AG04450 (cell line): ENCODE results near the gene TEKT5. TPM values are rescaled to one million over a fixed set of nuclear protein-coding genes. Genes with fewer than 3 reads are reported as not detected.
"Not testable (repeated sequence)": the region's sequence is repeated elsewhere in the genome, so short reads cannot be mapped to it uniquely, and the experiment has no call there.

Source experiments
- CTCF ChIA-PET: fragments of 300-600, 350-600 bp; formaldehyde crosslinking; extraction: SDS; loops from one replicate; lab custom pipeline; 2022; ENCODE audit warnings: antibody characterized with exemption, inconsistent platforms; lab: Charles Lee
- POLR2A ChIA-PET: fragments of 350-600 bp; formaldehyde crosslinking; extraction: SDS; loops from one replicate; lab custom pipeline; 2021; ENCODE audit warnings: antibody characterized with exemption, inconsistent platforms; lab: Yijun Ruan, JAX
- DNase-seq: peaks from one replicate; pipeline ENCODE4 v3.0.0-alpha.2; 2011; ENCODE audit warnings: low read depth, low spot score
- H3K27ac ChIP-seq: one replicate; pipeline ENCODE4 v1.5.1; 2012; ENCODE audit warnings: low read depth, low read length, control low read depth
- H3K27me3 ChIP-seq: one replicate; pipeline ENCODE4 v1.6.0; 2012; ENCODE audit warnings: low read length; ENCODE audit not compliant: control insufficient read depth, insufficient read depth
- H3K4me3 ChIP-seq: 2 replicates; pipeline ENCODE4 v1.5.1; 2011; ENCODE audit warnings: mild to moderate bottlenecking, low read depth, low read length, control low read depth
- H3K9me3 ChIP-seq: 2 replicates; pipeline ENCODE4 v1.5.1; 2012; ENCODE audit warnings: low read length; ENCODE audit not compliant: control insufficient read depth, insufficient read depth
- CTCF ChIP-seq: IDR thresholded peaks from 2 replicates; pipeline ENCODE4 v1.5.1; 2011; ENCODE audit warnings: low read depth, low read length, control low read depth, inconsistent platforms
- polyA plus RNA-seq: library from polyadenylated mRNA; depleted of rRNA; stranded (reverse); fragments of >200 nt; gene quantifications from 2 replicates; pipeline ENCODE4 v1.2.3, GENCODE V29; 2011

TEKT5 gene
- polyA plus RNA-seq, 1 experiment, result 0.15 TPM

DNA sequence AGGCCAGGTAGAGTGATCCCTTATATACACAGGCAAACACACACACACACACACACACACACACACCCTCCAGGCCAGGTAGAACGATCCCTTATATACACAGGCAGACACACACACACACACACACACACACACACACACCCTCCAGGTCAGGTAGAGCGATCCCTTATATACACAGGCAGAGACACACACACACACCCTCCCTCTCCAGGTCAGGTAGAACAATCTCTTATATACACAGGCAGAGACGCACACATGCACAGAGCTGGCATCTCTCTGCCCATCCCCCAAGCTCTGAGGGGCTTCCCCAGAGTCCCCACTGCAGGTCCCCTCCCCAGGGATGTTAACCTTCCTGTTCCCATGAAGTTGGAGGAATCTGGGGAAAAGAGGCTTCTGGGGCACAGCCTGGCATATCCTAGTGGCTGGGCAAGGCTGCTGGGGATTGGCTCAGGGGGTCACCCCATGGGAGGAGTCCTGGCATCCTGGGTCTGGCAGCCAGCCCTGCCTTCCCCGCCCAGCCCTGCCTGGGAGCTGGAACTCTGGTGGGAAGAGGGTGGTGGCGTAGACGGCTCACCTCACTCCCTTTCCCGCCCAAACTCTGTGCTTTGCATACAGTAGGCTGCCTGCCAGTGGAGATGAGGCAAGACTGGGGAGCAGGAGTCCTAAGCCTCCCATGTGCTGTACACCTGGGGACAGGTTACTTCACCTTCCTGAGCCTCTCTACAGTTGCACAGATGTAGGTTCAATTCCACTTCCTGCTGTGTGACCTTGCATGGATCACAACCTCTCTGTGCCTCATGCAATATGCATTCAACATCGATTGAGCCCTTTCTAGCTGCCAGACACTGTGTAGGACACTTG, 41.8 kb downstream of the TEKT5 start:
- Histone ChIP-seq H3K4me3 (no peak overlapping the region), H3K27ac (no peak overlapping the region), H3K9me3 (no peaks in the 10 kb centered on the region), H3K27me3 (no peaks in the 10 kb centered on the region)
- no peak for TF ChIP-seq CTCF
- ChIA-PET POLR2A (no interaction called here), CTCF (no interaction called here)
- DNase-seq, result no peak

DNA sequence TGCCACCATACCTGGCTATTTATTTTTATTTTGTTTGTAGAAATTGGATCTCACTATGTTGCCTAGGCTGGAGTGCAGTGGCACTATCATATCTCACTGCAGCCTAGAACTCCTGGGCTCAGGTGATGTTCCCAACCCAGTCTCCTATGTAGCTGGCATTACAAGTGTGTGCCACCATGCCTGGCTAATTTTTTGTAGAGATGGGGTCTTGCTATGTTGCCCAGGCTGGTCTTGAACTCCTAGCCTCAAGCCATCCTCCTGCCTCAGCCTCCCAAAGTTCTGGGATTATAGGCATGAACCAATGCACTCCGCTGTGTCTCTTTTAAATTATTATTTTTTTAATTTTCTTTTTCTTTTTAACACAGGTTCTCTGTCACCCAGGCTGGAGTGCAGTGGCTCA, 45.6 kb downstream of the TEKT5 start:
- H3K4me3 ChIP-seq, H3K9me3 ChIP-seq, H3K27ac ChIP-seq, CTCF ChIA-PET, DNase-seq, POLR2A ChIA-PET, H3K27me3 ChIP-seq: not testable (repeated sequence)

- DNase-seq, result no peak
Observed at GRCh38 chr16:10647721-10648296, 46.9 kb downstream of the TEKT5 start.

DNA sequence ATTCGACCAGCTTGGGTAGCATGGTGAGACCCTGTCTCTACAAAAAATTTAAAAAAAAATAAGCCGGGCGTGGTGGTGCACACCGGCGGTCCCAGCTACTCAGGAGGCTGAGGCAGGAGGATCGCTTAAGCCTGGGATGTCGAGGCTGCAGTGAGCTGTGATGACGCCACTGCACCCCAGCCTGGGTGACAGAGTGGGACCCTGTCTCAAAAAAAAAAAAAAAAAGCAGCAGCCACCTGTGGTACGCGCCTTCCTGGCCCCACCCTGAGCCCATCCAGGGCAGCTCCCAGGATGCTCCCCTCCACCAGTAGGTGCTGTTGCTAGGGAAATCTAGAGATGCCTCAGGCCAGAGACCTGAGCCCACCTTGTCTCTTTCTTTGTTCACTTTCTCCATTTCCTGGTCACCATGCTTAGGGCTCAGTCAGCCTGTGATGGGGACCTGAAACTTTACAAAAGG, 47.4 kb downstream of the TEKT5 start:
- Histone ChIP-seq H3K9me3 (no peaks in the 10 kb centered on the region), H3K4me3 (no peak overlapping the region), H3K27me3 (peaks cover 3% of the 10 kb centered on the region), H3K27ac (no peak overlapping the region)
- POLR2A ChIA-PET, result no interaction called here
- no peak for TF ChIP-seq CTCF
- DNase-seq, result no peak
- CTCF ChIA-PET, result no interaction called here

More at GRCh38 chr16:10647721-10648296, 46.9 kb downstream of the TEKT5 start:
- TF ChIP-seq CTCF, result no peak
- CTCF ChIA-PET, result no interaction called here
- no peaks in the 10 kb centered on the region for H3K9me3 ChIP-seq
- H3K27me3 ChIP-seq, result peaks cover 3% of the 10 kb centered on the region
- POLR2A ChIA-PET, result no interaction called here
- H3K4me3 ChIP-seq, result no peak overlapping the region
- H3K27ac ChIP-seq, result no peak overlapping the region

GRCh38 chr16:10646581-10647263, 48.0 kb downstream of the TEKT5 start:
- CTCF ChIA-PET, result no interaction called here
- H3K27me3 ChIP-seq, result peaks cover 5% of the 10 kb centered on the region
- POLR2A ChIA-PET, result no interaction called here

More at GRCh38 chr16:10646581-10647263, 48.0 kb downstream of the TEKT5 start:
- H3K9me3 ChIP-seq, result no peaks in the 10 kb centered on the region
- DNase-seq, result no peak
- no peak overlapping the region for H3K4me3 ChIP-seq
- H3K27ac ChIP-seq, result no peak overlapping the region
- TF ChIP-seq CTCF, result no peak
